ENCODE results near the gene ZNF598. TPM values are rescaled to one million over a fixed set of nuclear protein-coding genes. Genes with fewer than 3 reads are reported as not detected.

ZNF598 gene
- total RNA-seq, 6 donors from 2014 or later, result 20.1 to 62.8 (median 41.7) TPM

- no peaks in the 10 kb centered on the region for H3K9me3 ChIP-seq
- peaks cover 14 to 52% (median 47%) of the 10 kb centered on the region in 4 donors for H3K36me3 ChIP-seq
- H3K4me3 ChIP-seq, result no peak overlapping the region
- no peak overlapping the region for H3K27ac ChIP-seq
- TF ChIP-seq POLR2A (IDR thresholded peaks at IDR 0.05) (no peak), EP300 (IDR thresholded peaks at IDR 0.05) (no peak), POLR2AphosphoS5 (IDR thresholded peaks at IDR 0.05) (no peak), CTCF (IDR thresholded peaks at IDR 0.05) (no peak)
- peaks cover 14 to 54% (median 26%) of the 10 kb centered on the region in 4 donors for H3K4me1 ChIP-seq
- WGBS, 2 donors, result 94 to 100% methylated on average over 2 to 8 of the region's 8 CpGs
- DNase-seq, result no peak
- ATAC-seq (ENCODE audit: low FRiP score in 2 of 2), result no peak
- H3K27me3 ChIP-seq, result peaks cover 0 to 23% (median 10%) of the 10 kb centered on the region in 4 donors
These were observed 33.5 kb downstream of the ZNF598 start for GRCh38 chr16:1976216-1976520.

GRCh38 chr16:1975432-1976215 lies 34.0 kb downstream of the ZNF598 start:
- peaks cover 18 to 56% (median 30%) of the 10 kb centered on the region in 4 donors for H3K4me1 ChIP-seq
- no peak for TF ChIP-seq CTCF (IDR thresholded peaks at IDR 0.05)
- no peak for TF ChIP-seq EP300 (IDR thresholded peaks at IDR 0.05)
- no peak for TF ChIP-seq POLR2A (IDR thresholded peaks at IDR 0.05)
- no peak for TF ChIP-seq POLR2AphosphoS5 (IDR thresholded peaks at IDR 0.05)
- 87 to 96% methylated on average over 20 to 31 of the region's 33 CpGs for WGBS, 2 donors
- no peaks in the 10 kb centered on the region for H3K9me3 ChIP-seq
- no peak overlapping the region for H3K27ac ChIP-seq
- peaks cover 14 to 52% (median 47%) of the 10 kb centered on the region in 4 donors for H3K36me3 ChIP-seq
- peaks cover 0 to 17% (median 10%) of the 10 kb centered on the region in 4 donors for H3K27me3 ChIP-seq
- DNase-seq (peak in 1 of 2 donors; percentile 83), ATAC-seq (ENCODE audit: low FRiP score in 2 of 2) (no peak)
- no peak overlapping the region for H3K4me3 ChIP-seq

GRCh38 chr16:1974157-1975070 lies 35.2 kb downstream of the ZNF598 start:
- Histone ChIP-seq H3K36me3 (peaks cover 14 to 52% (median 47%) of the 10 kb centered on the region in 4 donors), H3K27ac (no peak overlapping the region), H3K4me3 (no peak overlapping the region), H3K4me1 (peaks cover 18 to 46% (median 25%) of the 10 kb centered on the region in 4 donors), H3K9me3 (no peaks in the 10 kb centered on the region), H3K27me3 (peaks cover 0 to 5% (median 2%) of the 10 kb centered on the region in 4 donors)
- DNase-seq (peak in 1 of 2 donors; percentile 79), ATAC-seq (ENCODE audit: low FRiP score in 2 of 2) (no peak)
- TF ChIP-seq CTCF (IDR thresholded peaks at IDR 0.05), result no peak
- TF ChIP-seq POLR2AphosphoS5 (IDR thresholded peaks at IDR 0.05), result no peak
- TF ChIP-seq POLR2A (IDR thresholded peaks at IDR 0.05), result no peak
- no peak for TF ChIP-seq EP300 (IDR thresholded peaks at IDR 0.05)
- 96 to 97% methylated on average over 21 to 41 of the region's 42 CpGs for WGBS, 2 donors

- DNase-seq, result peak in 1 of 2 donors; percentile 78
- peaks cover 14 to 47% (median 45%) of the 10 kb centered on the region in 4 donors for H3K36me3 ChIP-seq
- 89 to 93% methylated on average over 12 to 16 of the region's 16 CpGs for WGBS, 2 donors
- no peaks in the 10 kb centered on the region for H3K27me3 ChIP-seq
- no peaks in the 10 kb centered on the region for H3K9me3 ChIP-seq
- TF ChIP-seq EP300 (IDR thresholded peaks at IDR 0.05), result no peak
- TF ChIP-seq POLR2A (IDR thresholded peaks at IDR 0.05), result no peak
- no peak for TF ChIP-seq POLR2AphosphoS5 (IDR thresholded peaks at IDR 0.05)
- no peak for TF ChIP-seq CTCF (IDR thresholded peaks at IDR 0.05)
- no peak for ATAC-seq (ENCODE audit: low FRiP score in 2 of 2)
- H3K27ac ChIP-seq, result no peak overlapping the region
- H3K4me3 ChIP-seq, result no peak overlapping the region
- H3K4me1 ChIP-seq, result peaks cover 18 to 38% (median 24%) of the 10 kb centered on the region in 4 donors
These were observed 36.0 kb downstream of the ZNF598 start for GRCh38 chr16:1973461-1974156.

Measured in upper lobe of left lung (tissue), 6 donors.